Measurements from ENCODE around the gene BET1L.
"Not testable (repeated sequence)": the region's sequence is repeated elsewhere in the genome, so short reads cannot be mapped to it uniquely, and the experiment has no call there.

Gene BET1L

GRCh38 chr11:221539-221938 lies 14.3 kb upstream of the BET1L start:
- no peak overlapping the region for H3K4me3 ChIP-seq (ENCODE audit: low read depth, low read length)
- TF ChIP-seq CTCF (IDR thresholded peaks at IDR 0.05; ENCODE audit: borderline replicate concordance, insufficient read depth, low read depth, low read length), result no peak

GRCh38 chr11:220641-221215 lies 13.5 kb upstream of the BET1L start:
- H3K4me3 ChIP-seq (ENCODE audit: low read depth, low read length), result not testable (repeated sequence)

GRCh38 chr11:218815-219593 lies 11.8 kb upstream of the BET1L start:
- TF ChIP-seq CTCF (IDR thresholded peaks at IDR 0.05; ENCODE audit: borderline replicate concordance, insufficient read depth, low read depth, low read length), result no peak

GRCh38 chr11:217704-218103 lies 10.5 kb upstream of the BET1L start:
- no peak for TF ChIP-seq CTCF (IDR thresholded peaks at IDR 0.05; ENCODE audit: borderline replicate concordance, insufficient read depth, low read depth, low read length)
- no peak overlapping the region for H3K4me3 ChIP-seq (ENCODE audit: low read depth, low read length)

More at GRCh38 chr11:218815-219593, 11.8 kb upstream of the BET1L start:
- no peak overlapping the region for H3K4me3 ChIP-seq (ENCODE audit: low read depth, low read length)

GRCh38 chr11:216081-216974 lies 9.1 kb upstream of the BET1L start:
- no peak for TF ChIP-seq CTCF (IDR thresholded peaks at IDR 0.05; ENCODE audit: borderline replicate concordance, insufficient read depth, low read depth, low read length)
- H3K4me3 ChIP-seq (ENCODE audit: low read depth, low read length), result no peak overlapping the region

GRCh38 chr11:215581-216037 lies 8.4 kb upstream of the BET1L start:
- no peak overlapping the region for H3K4me3 ChIP-seq (ENCODE audit: low read depth, low read length)
- TF ChIP-seq CTCF (IDR thresholded peaks at IDR 0.05; ENCODE audit: borderline replicate concordance, insufficient read depth, low read depth, low read length), result no peak

- no peak overlapping the region for H3K4me3 ChIP-seq (ENCODE audit: low read depth, low read length)
- no peak for TF ChIP-seq CTCF (IDR thresholded peaks at IDR 0.05; ENCODE audit: borderline replicate concordance, insufficient read depth, low read depth, low read length)
Measured at GRCh38 chr11:214083-214482, 6.9 kb upstream of the BET1L start.

Data from GM12875 (cell line).